RCC 7860 (cell line): ENCODE measurements around the gene RUVBL1.
A peak's percentile ranks its signal among the peaks of the same experiment; 100 is the strongest.

Source experiments
- DNase-seq: peaks from one replicate; pipeline ENCODE4 v3.0.0-alpha.2; 2015; ENCODE audit warnings: low spot score
- FAIRE-seq: peaks from 2 replicates; lab custom pipeline; 2012; peaks lifted over from hg19 to GRCh38; lab: Jason Lieb, UNC

The RUVBL1 gene

GRCh38 chr3:128143496-128143895 lies 19.9 kb upstream of the RUVBL1 start:
- no peak for DNase-seq
- no peak for FAIRE-seq

- FAIRE-seq: no peak
- peak; percentile 31 for DNase-seq
These were observed 9.8 kb upstream of the RUVBL1 start for GRCh38 chr3:128133273-128133883.

GRCh38 chr3:128131897-128132646 lies 8.5 kb upstream of the RUVBL1 start:
- DNase-seq: no peak
- no peak for FAIRE-seq

- DNase-seq: no peak
- no peak for FAIRE-seq
These were observed 4.6 kb upstream of the RUVBL1 start for GRCh38 chr3:128128251-128128650.

DNA sequence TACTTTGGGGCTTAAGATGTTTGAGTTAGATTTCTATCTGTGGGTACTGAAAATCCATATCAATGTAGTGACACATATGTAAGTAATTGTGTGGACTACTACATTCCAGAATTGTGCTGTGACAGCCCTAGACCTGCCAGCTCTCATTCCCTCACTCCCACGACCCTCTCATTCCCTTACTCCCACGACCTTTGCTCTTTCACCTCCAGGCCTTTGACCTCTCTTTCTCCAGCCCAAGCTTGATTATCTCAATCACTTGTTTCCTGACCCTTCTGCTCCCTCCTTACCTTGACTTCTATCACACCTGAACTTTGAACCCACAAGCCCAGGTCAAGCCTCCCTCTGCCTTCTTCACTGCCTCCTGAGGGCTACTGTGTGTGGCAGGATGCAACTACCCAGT lies 3.6 kb upstream of the RUVBL1 start:
- DNase-seq (no peak), FAIRE-seq (no peak)

DNA sequence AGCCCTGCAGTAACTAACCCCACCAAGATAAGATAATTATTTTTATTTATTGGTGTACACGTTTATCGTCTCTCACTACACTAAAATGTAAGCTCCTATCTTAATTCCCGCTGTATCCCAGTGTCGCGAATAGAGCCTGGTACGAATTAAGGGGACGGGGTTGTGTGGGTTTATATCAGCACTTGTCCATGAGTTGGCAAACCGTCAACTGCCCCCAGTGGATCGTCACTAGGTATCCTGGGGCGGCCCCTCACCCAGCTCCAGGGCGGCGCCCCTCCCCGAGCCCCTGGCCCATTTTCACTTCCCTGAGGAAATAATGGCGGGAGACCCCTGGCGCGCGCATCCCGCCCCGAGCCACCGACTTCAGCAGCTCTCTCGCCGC lies 465 bp downstream of the RUVBL1 start:
- no peak for FAIRE-seq
- DNase-seq: no peak

GRCh38 chr3:128122013-128122412 lies 1.6 kb downstream of the RUVBL1 start:
- no peak for FAIRE-seq
- no peak for DNase-seq

DNA sequence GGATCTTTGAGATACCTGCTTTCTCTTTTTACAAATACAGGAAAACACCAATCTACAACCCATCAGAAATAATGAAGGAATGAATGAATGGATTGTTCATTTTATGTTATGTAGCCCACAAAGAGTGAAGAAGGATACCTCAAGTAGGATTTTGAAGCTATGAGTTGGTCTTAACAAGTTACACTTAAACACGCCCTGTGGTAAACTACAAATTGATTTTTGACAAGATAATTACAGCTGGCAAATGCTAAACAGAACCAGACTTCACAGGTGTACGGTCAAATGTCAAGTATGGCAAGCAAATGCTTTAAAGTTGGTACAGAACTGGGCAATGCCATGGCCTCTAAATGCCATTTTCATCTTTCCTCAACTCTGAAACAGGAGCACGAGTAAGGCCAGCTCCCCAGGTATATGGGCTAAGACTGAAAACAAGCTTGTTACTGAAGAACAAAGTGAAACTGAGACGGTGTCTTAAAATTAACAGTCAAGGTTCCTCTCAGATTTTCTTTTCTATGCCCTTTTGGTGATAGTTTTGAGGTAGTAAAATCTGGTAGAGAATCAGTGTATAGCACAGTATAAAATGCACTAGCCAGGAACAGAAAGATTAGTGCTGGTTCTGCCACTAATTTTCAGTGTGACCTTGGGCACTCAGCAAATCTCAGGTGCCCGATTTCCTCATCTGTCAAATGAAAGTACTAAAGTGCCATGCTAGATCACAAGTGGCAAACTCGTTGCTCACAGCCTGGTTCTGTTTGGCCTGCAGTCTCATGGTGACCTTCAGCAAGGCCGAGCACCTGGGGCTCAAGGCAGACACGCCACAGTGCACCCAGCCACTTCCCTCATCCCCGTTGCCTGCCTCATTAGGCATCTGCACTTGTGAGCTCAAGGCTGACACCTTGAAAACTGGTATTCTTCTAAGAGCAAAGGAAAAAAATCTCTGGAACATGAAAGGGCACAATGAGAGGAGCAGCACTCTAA lies 9.5 kb downstream of the RUVBL1 start:
- no peak for FAIRE-seq
- DNase-seq: no peak

DNA sequence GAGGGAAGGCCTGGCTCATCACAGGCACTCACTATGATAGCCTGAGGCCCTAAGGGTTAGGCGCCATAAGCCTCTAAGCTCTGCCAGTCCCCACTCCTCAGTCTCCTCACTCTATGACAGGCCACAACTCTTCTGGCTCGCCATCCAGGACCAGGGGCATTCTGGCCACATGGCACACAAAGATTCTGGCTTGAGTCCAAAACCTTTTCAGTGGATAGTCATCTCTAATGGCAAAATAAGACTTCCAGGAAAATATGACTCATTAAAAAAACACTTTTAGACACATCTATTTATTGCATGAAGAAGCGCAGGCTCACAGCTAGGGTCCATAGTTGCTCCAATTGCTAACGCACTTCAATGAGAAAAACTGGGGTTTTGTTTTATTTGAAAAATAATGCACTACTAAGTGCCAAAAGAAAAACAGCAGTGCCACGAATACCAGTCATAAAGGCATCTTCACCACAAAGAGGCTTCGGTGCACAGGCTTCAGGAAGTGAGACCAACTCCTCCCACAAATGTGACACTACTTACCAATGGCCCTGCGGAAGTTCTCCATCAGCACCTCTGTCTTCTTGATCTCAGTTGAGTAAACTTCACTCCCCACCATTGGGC lies 11.1 kb downstream of the RUVBL1 start:
- FAIRE-seq (peak; percentile 95), DNase-seq (peak; percentile 94)

GRCh38 chr3:128111147-128111546 lies 12.5 kb downstream of the RUVBL1 start:
- FAIRE-seq (no peak), DNase-seq (no peak)

DNA sequence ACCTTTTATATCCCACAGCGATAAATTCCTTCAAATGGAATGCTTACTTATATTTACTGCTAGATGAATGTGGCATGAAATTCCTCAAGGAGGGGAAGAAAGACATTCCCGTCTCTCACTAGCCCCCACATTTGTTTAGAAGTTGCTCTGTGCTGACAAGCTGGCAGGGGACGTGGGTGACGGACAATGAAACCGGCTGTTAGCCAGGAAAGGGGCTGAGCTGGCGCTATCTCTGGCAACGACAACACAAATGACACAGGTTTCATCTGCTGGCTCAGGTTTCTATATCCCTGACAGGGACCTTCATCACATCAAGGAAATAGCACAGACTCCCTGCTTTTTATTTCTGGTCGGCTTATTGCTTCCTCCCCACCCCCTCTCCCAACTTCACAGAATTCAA lies 15.8 kb downstream of the RUVBL1 start:
- FAIRE-seq (no peak), DNase-seq (no peak)

- DNase-seq: no peak
- no peak for FAIRE-seq
These were observed 20.4 kb downstream of the RUVBL1 start for GRCh38 chr3:128103136-128103676.

- DNase-seq (no peak), FAIRE-seq (no peak)
These were observed 23.0 kb downstream of the RUVBL1 start for GRCh38 chr3:128100638-128101037.

GRCh38 chr3:128100161-128100560 lies 23.5 kb downstream of the RUVBL1 start:
- no peak for FAIRE-seq

GRCh38 chr3:128098234-128098633 lies 25.4 kb downstream of the RUVBL1 start:
- FAIRE-seq (no peak), DNase-seq (no peak)

More at GRCh38 chr3:128100161-128100560, 23.5 kb downstream of the RUVBL1 start:
- DNase-seq: no peak

- DNase-seq (peak; percentile 62), FAIRE-seq (no peak)
These were observed 28.3 kb downstream of the RUVBL1 start for GRCh38 chr3:128095222-128095703.

DNA sequence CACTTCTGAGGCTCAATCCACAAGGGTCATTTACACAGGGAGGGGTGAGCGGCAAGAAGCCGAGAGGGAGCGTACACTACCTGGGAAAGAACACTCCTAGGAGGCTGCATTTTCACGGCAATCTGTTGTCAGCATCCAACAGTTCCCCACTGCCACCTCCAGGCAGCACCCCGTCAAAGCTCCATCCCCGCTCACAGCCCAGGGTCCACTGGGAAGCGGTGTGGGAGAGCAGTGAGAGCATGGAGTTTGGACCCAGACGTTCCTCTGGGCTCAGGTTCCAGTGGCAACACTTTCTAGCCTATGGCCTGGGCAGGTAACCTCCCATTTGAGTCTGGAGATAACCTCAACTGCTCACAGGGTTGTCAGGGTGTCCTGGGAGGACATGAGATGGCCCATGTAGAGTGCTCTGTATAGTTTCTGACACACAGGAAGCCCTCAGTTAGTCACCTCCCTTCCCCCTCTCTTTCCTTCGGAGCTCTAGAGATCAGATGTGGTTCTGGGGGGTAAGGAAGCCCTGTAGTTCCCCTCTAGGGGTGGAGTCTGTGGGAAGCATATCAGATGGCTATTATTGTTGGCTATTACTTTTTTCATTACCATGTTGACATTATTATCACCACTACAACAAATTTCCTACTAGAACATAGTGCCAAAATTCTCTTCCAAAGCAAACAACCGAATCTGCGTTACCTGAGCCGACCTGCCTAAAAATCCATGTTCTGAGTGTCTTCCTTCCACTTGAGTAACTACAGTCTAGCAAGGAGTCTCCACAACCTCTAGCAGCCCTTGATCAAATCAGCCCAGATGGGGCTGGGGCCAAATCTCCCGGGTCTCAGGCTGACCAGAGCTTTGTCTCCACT lies 29.1 kb downstream of the RUVBL1 start:
- DNase-seq (no peak), FAIRE-seq (no peak)

DNA sequence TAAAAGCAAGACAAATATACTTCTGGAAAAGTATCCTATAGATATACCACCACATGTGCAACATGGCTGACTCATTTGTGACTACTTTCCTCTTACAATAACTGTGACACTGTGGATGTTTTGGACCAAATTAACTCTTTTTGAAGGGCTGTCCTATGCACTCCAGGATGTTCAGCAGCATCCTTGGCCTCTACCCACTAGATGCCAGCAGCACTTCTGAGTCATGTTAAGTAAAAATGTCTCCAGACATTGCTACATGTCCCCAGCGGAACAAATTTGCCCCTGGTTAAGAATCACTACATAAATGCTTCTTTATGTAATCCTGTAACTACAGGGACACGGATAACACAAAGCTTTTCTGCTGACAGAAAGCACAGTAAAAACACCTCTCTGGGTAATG lies 32.0 kb downstream of the RUVBL1 start:
- no peak for FAIRE-seq
- DNase-seq: no peak

- DNase-seq (no peak), FAIRE-seq (no peak)
These were observed 34.5 kb downstream of the RUVBL1 start for GRCh38 chr3:128089135-128089534.

DNA sequence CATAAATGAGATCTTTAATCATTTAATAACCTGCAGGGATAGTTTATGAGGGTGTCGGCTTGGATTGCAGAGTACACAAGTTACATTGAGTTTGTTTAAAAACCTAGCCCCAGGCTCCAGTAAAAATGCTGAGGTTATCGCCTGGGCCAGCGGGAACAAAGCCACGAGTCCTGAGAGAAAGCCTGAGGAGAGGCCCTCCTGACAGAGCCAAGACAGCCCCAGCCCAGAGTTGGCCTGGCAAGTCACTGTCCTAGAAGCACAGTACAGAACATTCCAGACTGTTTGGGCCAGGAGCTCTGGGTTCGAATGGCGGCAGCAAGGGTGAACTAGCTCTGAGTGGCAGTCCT lies 39.0 kb downstream of the RUVBL1 start:
- DNase-seq (no peak), FAIRE-seq (no peak)
